Measurements from ENCODE around the gene KLRC3.
A peak's percentile ranks its signal among the peaks of the same experiment; 100 is the strongest.

KLRC3 gene

DNA sequence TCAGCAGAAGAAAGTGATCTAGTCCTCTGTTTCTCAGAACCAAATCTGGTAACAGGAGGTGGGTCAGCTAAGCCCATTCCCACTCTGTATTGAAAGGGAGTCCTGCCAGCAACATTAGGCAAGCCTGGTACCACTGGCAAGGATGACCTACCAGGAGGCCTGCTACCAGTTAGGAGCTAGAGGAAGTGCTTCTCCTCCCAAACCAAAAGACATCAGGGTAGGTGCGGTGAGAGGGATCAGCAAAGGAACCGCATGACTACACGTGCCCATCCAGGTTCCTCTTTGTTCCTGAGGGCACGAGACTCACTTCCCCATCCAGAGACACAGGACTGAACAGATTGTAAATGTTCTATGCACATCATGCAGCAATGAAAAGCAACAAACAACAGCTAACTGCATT is 13.7 kb downstream of the KLRC3 start:
- Histone ChIP-seq H3K27ac (ENCODE audit: low read length, poor library complexity, severe bottlenecking) (no peak overlapping the region), H3K18ac (ENCODE audit: low read depth in 1 of 2, low read length in 2 of 2) (no peak overlapping the region), H3K79me1 (replicated peaks; ENCODE audit: low read length, poor library complexity, severe bottlenecking) (no peaks in the 10 kb centered on the region), H3K27me3 (ENCODE audit: control insufficient read depth in 1 of 2, insufficient read depth in 1 of 2, low read length in 2 of 2) (no peaks in the 10 kb centered on the region), H2BK5ac (ENCODE audit: low read depth, low read length, poor library complexity, severe bottlenecking) (no peak overlapping the region), H3K23ac (ENCODE audit: low read length in 2 of 2) (no peak overlapping the region), H3K4me2 (ENCODE audit: low read length, poor library complexity, severe bottlenecking) (no peak overlapping the region), H3K4ac (ENCODE audit: low read depth in 1 of 2, low read length in 2 of 2) (no peak overlapping the region), H3K36me3 (ENCODE audit: control insufficient read depth in 1 of 2, insufficient read depth in 2 of 2, low read depth in 1 of 2, low read length in 2 of 2) (no peaks in the 10 kb centered on the region), H3K4me3 (ENCODE audit: insufficient read depth in 1 of 2, low read depth in 1 of 2, low read length in 2 of 2) (no peak overlapping the region), H4K91ac (ENCODE audit: low read length) (peak overlapping the region; percentile 1), H2BK12ac (ENCODE audit: low read length in 2 of 2) (no peak overlapping the region), H2AK5ac (ENCODE audit: low read length, severe bottlenecking) (no peak overlapping the region), H3K14ac (ENCODE audit: low read length in 2 of 2) (no peak overlapping the region), H2BK120ac (ENCODE audit: low read depth, low read length) (no peak overlapping the region), H2AFZ (ENCODE audit: low read depth, low read length) (no peak overlapping the region), H2BK15ac (ENCODE audit: low read depth, poor library complexity, severe bottlenecking) (no peak overlapping the region), H3K9me3 (ENCODE audit: control insufficient read depth, low read length) (peaks cover 4% of the 10 kb centered on the region), H3K9ac (ENCODE audit: low read length) (no peak overlapping the region), H4K8ac (ENCODE audit: low read length) (peak overlapping the region; percentile 7), H3K4me1 (ENCODE audit: control insufficient read depth, insufficient read depth, low read depth, low read length) (peaks cover 1% of the 10 kb centered on the region)
- WGBS: 97% methylated on average over 4 of the region's 4 CpGs
- DNase-seq: no peak

DNA sequence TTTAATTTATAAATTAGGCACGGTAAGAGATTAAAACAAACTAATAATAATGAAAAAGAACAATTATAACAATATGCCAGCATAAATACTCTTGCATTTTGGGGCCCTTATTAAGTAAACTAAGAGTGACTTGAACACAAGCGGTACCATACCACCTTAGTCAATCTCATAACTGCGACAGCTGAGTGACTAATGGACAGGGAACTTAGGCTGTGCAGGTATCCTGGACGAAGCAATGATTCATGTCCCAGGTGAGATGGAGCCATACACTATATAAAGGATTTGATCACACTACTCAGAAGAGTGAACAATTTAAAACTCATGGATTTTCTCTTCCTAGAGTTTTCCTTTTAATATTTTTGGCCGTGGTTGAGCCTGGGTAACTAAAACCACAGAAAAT is 15.1 kb downstream of the KLRC3 start:
- no peak overlapping the region for H3K18ac ChIP-seq (ENCODE audit: low read depth in 1 of 2, low read length in 2 of 2)
- H2BK15ac ChIP-seq (ENCODE audit: low read depth, poor library complexity, severe bottlenecking): no peak overlapping the region
- no peak overlapping the region for H3K9ac ChIP-seq (ENCODE audit: low read length)
- no peak overlapping the region for H2BK12ac ChIP-seq (ENCODE audit: low read length in 2 of 2)
- 100% methylated on average over 2 of the region's 5 CpGs for WGBS
- no peaks in the 10 kb centered on the region for H3K4me1 ChIP-seq (ENCODE audit: control insufficient read depth, insufficient read depth, low read depth, low read length)
- H3K79me1 ChIP-seq (replicated peaks; ENCODE audit: low read length, poor library complexity, severe bottlenecking): no peaks in the 10 kb centered on the region
- H3K4me2 ChIP-seq (ENCODE audit: low read length, poor library complexity, severe bottlenecking): no peak overlapping the region
- H3K27ac ChIP-seq (ENCODE audit: low read length, poor library complexity, severe bottlenecking): no peak overlapping the region
- no peak overlapping the region for H2AK5ac ChIP-seq (ENCODE audit: low read length, severe bottlenecking)
- no peaks in the 10 kb centered on the region for H3K27me3 ChIP-seq (ENCODE audit: control insufficient read depth in 1 of 2, insufficient read depth in 1 of 2, low read length in 2 of 2)
- H3K14ac ChIP-seq (ENCODE audit: low read length in 2 of 2): no peak overlapping the region
- H2BK120ac ChIP-seq (ENCODE audit: low read depth, low read length): no peak overlapping the region
- H4K91ac ChIP-seq (ENCODE audit: low read length): no peak overlapping the region
- peaks cover 4% of the 10 kb centered on the region for H3K9me3 ChIP-seq (ENCODE audit: control insufficient read depth, low read length)
- no peak overlapping the region for H4K8ac ChIP-seq (ENCODE audit: low read length)
- no peak overlapping the region for H3K23ac ChIP-seq (ENCODE audit: low read length in 2 of 2)
- no peak overlapping the region for H2BK5ac ChIP-seq (ENCODE audit: low read depth, low read length, poor library complexity, severe bottlenecking)
- no peaks in the 10 kb centered on the region for H3K36me3 ChIP-seq (ENCODE audit: control insufficient read depth in 1 of 2, insufficient read depth in 2 of 2, low read depth in 1 of 2, low read length in 2 of 2)
- DNase-seq: no peak
- H2AFZ ChIP-seq (ENCODE audit: low read depth, low read length): no peak overlapping the region
- no peak overlapping the region for H3K4me3 ChIP-seq (ENCODE audit: insufficient read depth in 1 of 2, low read depth in 1 of 2, low read length in 2 of 2)
- H3K4ac ChIP-seq (ENCODE audit: low read depth in 1 of 2, low read length in 2 of 2): no peak overlapping the region

- Histone ChIP-seq H4K8ac (ENCODE audit: low read length) (no peak overlapping the region), H3K4me2 (ENCODE audit: low read length, poor library complexity, severe bottlenecking) (no peak overlapping the region), H3K4me3 (ENCODE audit: insufficient read depth in 1 of 2, low read depth in 1 of 2, low read length in 2 of 2) (no peak overlapping the region), H2BK15ac (ENCODE audit: low read depth, poor library complexity, severe bottlenecking) (no peak overlapping the region), H3K18ac (ENCODE audit: low read depth in 1 of 2, low read length in 2 of 2) (no peak overlapping the region), H3K4me1 (ENCODE audit: control insufficient read depth, insufficient read depth, low read depth, low read length) (no peaks in the 10 kb centered on the region), H3K23ac (ENCODE audit: low read length in 2 of 2) (no peak overlapping the region), H3K4ac (ENCODE audit: low read depth in 1 of 2, low read length in 2 of 2) (no peak overlapping the region), H4K91ac (ENCODE audit: low read length) (no peak overlapping the region), H3K9me3 (ENCODE audit: control insufficient read depth, low read length) (peaks cover 4% of the 10 kb centered on the region), H3K9ac (ENCODE audit: low read length) (no peak overlapping the region), H2BK12ac (ENCODE audit: low read length in 2 of 2) (no peak overlapping the region), H3K14ac (ENCODE audit: low read length in 2 of 2) (no peak overlapping the region), H3K27ac (ENCODE audit: low read length, poor library complexity, severe bottlenecking) (no peak overlapping the region), H2BK120ac (ENCODE audit: low read depth, low read length) (no peak overlapping the region), H3K36me3 (ENCODE audit: control insufficient read depth in 1 of 2, insufficient read depth in 2 of 2, low read depth in 1 of 2, low read length in 2 of 2) (no peaks in the 10 kb centered on the region), H3K79me1 (replicated peaks; ENCODE audit: low read length, poor library complexity, severe bottlenecking) (no peaks in the 10 kb centered on the region), H2AFZ (ENCODE audit: low read depth, low read length) (no peak overlapping the region), H2BK5ac (ENCODE audit: low read depth, low read length, poor library complexity, severe bottlenecking) (no peak overlapping the region), H3K27me3 (ENCODE audit: control insufficient read depth in 1 of 2, insufficient read depth in 1 of 2, low read length in 2 of 2) (no peaks in the 10 kb centered on the region), H2AK5ac (ENCODE audit: low read length, severe bottlenecking) (no peak overlapping the region)
- no peak for DNase-seq
Measured at GRCh38 chr12:10404798-10405197, 15.6 kb downstream of the KLRC3 start.

DNA sequence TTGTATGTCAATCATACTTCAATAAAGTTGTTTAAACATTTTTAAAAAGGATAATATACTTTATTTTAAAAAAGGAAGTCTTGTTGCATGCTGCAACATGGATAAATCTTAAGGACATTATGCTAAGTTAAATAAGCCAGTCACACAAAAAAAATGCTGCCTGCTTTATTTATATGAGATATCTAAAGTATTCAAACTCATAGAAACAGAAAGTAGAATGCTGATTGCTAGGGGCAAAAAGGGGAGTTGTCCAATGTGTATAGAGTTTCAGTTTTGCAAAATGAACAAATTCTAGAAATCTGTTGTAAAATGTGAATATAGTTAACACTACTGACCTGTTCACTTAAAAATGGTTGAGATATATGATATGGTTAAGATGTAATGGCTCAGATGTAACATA is 19.6 kb downstream of the KLRC3 start:
- H3K36me3 ChIP-seq (ENCODE audit: control insufficient read depth in 1 of 2, insufficient read depth in 2 of 2, low read depth in 1 of 2, low read length in 2 of 2): no peaks in the 10 kb centered on the region
- no peaks in the 10 kb centered on the region for H3K79me1 ChIP-seq (replicated peaks; ENCODE audit: low read length, poor library complexity, severe bottlenecking)
- H3K4ac ChIP-seq (ENCODE audit: low read depth in 1 of 2, low read length in 2 of 2): no peak overlapping the region
- no peak overlapping the region for H3K23ac ChIP-seq (ENCODE audit: low read length in 2 of 2)
- no peak overlapping the region for H2AFZ ChIP-seq (ENCODE audit: low read depth, low read length)
- no peak overlapping the region for H3K9ac ChIP-seq (ENCODE audit: low read length)
- no peak overlapping the region for H2BK120ac ChIP-seq (ENCODE audit: low read depth, low read length)
- H3K4me2 ChIP-seq (ENCODE audit: low read length, poor library complexity, severe bottlenecking): no peak overlapping the region
- H2BK15ac ChIP-seq (ENCODE audit: low read depth, poor library complexity, severe bottlenecking): no peak overlapping the region
- no peak overlapping the region for H4K91ac ChIP-seq (ENCODE audit: low read length)
- H3K27me3 ChIP-seq (ENCODE audit: control insufficient read depth in 1 of 2, insufficient read depth in 1 of 2, low read length in 2 of 2): no peaks in the 10 kb centered on the region
- H3K9me3 ChIP-seq (ENCODE audit: control insufficient read depth, low read length): peaks cover 4% of the 10 kb centered on the region
- H4K8ac ChIP-seq (ENCODE audit: low read length): no peak overlapping the region
- H2BK5ac ChIP-seq (ENCODE audit: low read depth, low read length, poor library complexity, severe bottlenecking): no peak overlapping the region
- DNase-seq: no peak
- peaks cover 4% of the 10 kb centered on the region for H3K4me1 ChIP-seq (ENCODE audit: control insufficient read depth, insufficient read depth, low read depth, low read length)
- H3K18ac ChIP-seq (ENCODE audit: low read depth in 1 of 2, low read length in 2 of 2): no peak overlapping the region
- no peak overlapping the region for H3K14ac ChIP-seq (ENCODE audit: low read length in 2 of 2)
- no peak overlapping the region for H2BK12ac ChIP-seq (ENCODE audit: low read length in 2 of 2)
- no peak overlapping the region for H2AK5ac ChIP-seq (ENCODE audit: low read length, severe bottlenecking)
- H3K4me3 ChIP-seq (ENCODE audit: insufficient read depth in 1 of 2, low read depth in 1 of 2, low read length in 2 of 2): no peak overlapping the region
- no peak overlapping the region for H3K27ac ChIP-seq (ENCODE audit: low read length, poor library complexity, severe bottlenecking)

All from mesenchymal stem cell (in vitro differentiated cells and primary cell).